Transverse colon (tissue), 3 donors: ENCODE measurements around the gene ANXA2R.

ENCODE experiments used
- EP300 ChIP-seq: sonication (generic); formaldehyde crosslinking; IDR thresholded peaks from one replicate; pipeline ENCODE4 v1.6.1; 2017; ENCODE audit warnings: antibody characterized with exemption, low read depth
- TF ChIP-seq, protein P1 (sequence below), 5 experiments: fragments of 200-600 bp in 3 of 5; fragments of 450-650 bp in 2 of 5; sonication (generic) in 3 of 5; IDR thresholded peaks; 1 replicate in 2 of 5; 2 replicates in 3 of 5; pipeline ENCODE4 v1.5.1; 2016 to 2017; ENCODE audit warnings: antibody characterized with exemption in 5 of 5, inconsistent platforms in 3 of 5, mild to moderate bottlenecking in 2 of 5, moderate library complexity in 1 of 5

DNA sequence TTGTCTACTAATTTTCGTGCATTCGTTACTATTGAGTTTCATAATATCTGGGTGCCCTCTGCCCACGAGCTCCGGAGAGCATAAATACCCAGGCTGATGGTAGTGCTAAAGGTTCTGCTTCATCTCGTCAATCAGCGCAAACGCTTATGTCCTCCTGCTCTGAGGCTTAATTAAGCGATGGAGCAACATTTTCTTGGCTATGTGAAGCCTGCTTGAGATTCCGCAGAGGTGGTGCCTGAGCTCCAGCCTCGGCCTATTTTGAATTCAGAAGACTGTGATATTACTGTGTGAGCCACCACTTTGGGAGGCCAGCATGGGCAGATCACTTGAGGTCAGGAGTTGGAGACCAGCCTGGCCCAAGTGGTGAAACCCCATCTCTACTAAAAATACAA, 44.8 kb downstream of the ANXA2R start:
- TF ChIP-seq, protein P1, sequence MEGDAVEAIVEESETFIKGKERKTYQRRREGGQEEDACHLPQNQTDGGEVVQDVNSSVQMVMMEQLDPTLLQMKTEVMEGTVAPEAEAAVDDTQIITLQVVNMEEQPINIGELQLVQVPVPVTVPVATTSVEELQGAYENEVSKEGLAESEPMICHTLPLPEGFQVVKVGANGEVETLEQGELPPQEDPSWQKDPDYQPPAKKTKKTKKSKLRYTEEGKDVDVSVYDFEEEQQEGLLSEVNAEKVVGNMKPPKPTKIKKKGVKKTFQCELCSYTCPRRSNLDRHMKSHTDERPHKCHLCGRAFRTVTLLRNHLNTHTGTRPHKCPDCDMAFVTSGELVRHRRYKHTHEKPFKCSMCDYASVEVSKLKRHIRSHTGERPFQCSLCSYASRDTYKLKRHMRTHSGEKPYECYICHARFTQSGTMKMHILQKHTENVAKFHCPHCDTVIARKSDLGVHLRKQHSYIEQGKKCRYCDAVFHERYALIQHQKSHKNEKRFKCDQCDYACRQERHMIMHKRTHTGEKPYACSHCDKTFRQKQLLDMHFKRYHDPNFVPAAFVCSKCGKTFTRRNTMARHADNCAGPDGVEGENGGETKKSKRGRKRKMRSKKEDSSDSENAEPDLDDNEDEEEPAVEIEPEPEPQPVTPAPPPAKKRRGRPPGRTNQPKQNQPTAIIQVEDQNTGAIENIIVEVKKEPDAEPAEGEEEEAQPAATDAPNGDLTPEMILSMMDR (IDR thresholded peaks at IDR 0.05), result no peak
- TF ChIP-seq EP300, result no peak
